HepG2 (cell line): ENCODE data around the gene SLCO2A1. TPM values are rescaled to one million over a fixed set of nuclear protein-coding genes. Genes with fewer than 3 reads are reported as not detected.

Experiments used
- CAMTA2 ChIP-seq: sonication (generic); formaldehyde crosslinking; IDR thresholded peaks from 2 replicates; pipeline ENCODE4 v1.4.0; 2020; ENCODE audit warnings: mild to moderate bottlenecking, missing genetic modification reagents, borderline replicate concordance
- CTCF ChIP-seq: sonication (generic); formaldehyde crosslinking; IDR thresholded peaks from 2 replicates; pipeline ENCODE4 v1.5.0; 2020; ENCODE audit warnings: mild to moderate bottlenecking, missing genetic modification reagents, moderate library complexity
- E2F2 ChIP-seq: sonication (generic); formaldehyde crosslinking; IDR thresholded peaks from 2 replicates; pipeline ENCODE4 v1.4.0; 2020; ENCODE audit warnings: missing genetic modification reagents, borderline replicate concordance
- FOXK1 ChIP-seq: sonication (generic); formaldehyde crosslinking; IDR thresholded peaks from 2 replicates; pipeline ENCODE4 v1.4.0; 2020; ENCODE audit warnings: low read depth, missing genetic modification reagents, borderline replicate concordance
- NCOA2 ChIP-seq: sonication (generic); formaldehyde crosslinking; IDR thresholded peaks from 2 replicates; pipeline ENCODE4 v1.8.0; 2022; ENCODE audit warnings: inconsistent platforms
- NFIB ChIP-seq: sonication (generic); formaldehyde crosslinking; IDR thresholded peaks from 2 replicates; pipeline ENCODE4 v1.9.0; 2021; ENCODE audit warnings: missing genetic modification reagents, mild to moderate bottlenecking, borderline replicate concordance
- REL ChIP-seq: sonication (generic); formaldehyde crosslinking; conservative IDR thresholded peaks from 2 replicates; pipeline ENCODE4 v1.8.0; 2022; ENCODE audit warnings: mild to moderate bottlenecking, missing genetic modification reagents, moderate library complexity
- XBP1 ChIP-seq: sonication (generic); formaldehyde crosslinking; IDR thresholded peaks from 2 replicates; pipeline ENCODE4 v1.5.0; 2020; ENCODE audit warnings: missing genetic modification reagents
- ZNF17 ChIP-seq: sonication (generic); formaldehyde crosslinking; IDR thresholded peaks from 2 replicates; pipeline ENCODE4 v1.5.0; 2020; ENCODE audit warnings: mild to moderate bottlenecking, missing genetic modification reagents
- ZNF431 ChIP-seq: sonication (generic); formaldehyde crosslinking; IDR thresholded peaks from 2 replicates; pipeline ENCODE4 v1.9.0; 2022; ENCODE audit warnings: missing genetic modification reagents, low read depth, mild to moderate bottlenecking, borderline replicate concordance
- ZNF441 ChIP-seq: sonication (generic); formaldehyde crosslinking; IDR thresholded peaks from 2 replicates; pipeline ENCODE4 v1.7.0; 2021; ENCODE audit warnings: missing genetic modification reagents, borderline replicate concordance
- ZNF780A ChIP-seq: sonication (generic); formaldehyde crosslinking; IDR thresholded peaks from 2 replicates; pipeline ENCODE4 v1.8.0; 2022; ENCODE audit warnings: mild to moderate bottlenecking, missing genetic modification reagents, moderate library complexity
- ZNF841 ChIP-seq: sonication (generic); formaldehyde crosslinking; IDR thresholded peaks from 2 replicates; pipeline ENCODE4 v1.8.1; 2023; ENCODE audit warnings: missing genetic modification reagents, borderline replicate concordance
- ZNF891 ChIP-seq: sonication (generic); formaldehyde crosslinking; IDR thresholded peaks from 2 replicates; pipeline ENCODE4 v1.5.0; 2020; ENCODE audit warnings: mild to moderate bottlenecking, missing genetic modification reagents
- polyA plus RNA-seq, 8 experiments: library from polyadenylated mRNA; depleted of rRNA in 3 of 8; stranded (reverse) in 7 of 8; unstranded in 1 of 8; fragments of >200 nt; fragmentation: Illumina TruSeq in 4 of 8; extraction: Trizol in 4 of 8; gene quantifications; 2 replicates each; pipeline versions ENCODE4 v1.2.1 to v1.2.3, GENCODE V29; 2011 to 2016; ENCODE audit warnings: low read depth in 4 of 8, missing spikeins in 1 of 8, mixed read lengths in 1 of 8; ENCODE audit not compliant: insufficient read depth in 1 of 8
- total RNA-seq, 5 experiments: library from RNA; depleted of rRNA; stranded (reverse); fragments of >200 nt; fragmentation: Illumina TruSeq; extraction: Trizol; gene quantifications; 2 replicates each; pipeline ENCODE4 v1.2.3, GENCODE V29; 2016; ENCODE audit warnings: low read depth in 1 of 5

SLCO2A1 gene
- total and polyA plus RNA-seq, 2 of the 13 experiments (the other 11 are each of a cell fraction or from before 2014, with no cell fraction given): 0.04 TPM; not detected in 1

DNA sequence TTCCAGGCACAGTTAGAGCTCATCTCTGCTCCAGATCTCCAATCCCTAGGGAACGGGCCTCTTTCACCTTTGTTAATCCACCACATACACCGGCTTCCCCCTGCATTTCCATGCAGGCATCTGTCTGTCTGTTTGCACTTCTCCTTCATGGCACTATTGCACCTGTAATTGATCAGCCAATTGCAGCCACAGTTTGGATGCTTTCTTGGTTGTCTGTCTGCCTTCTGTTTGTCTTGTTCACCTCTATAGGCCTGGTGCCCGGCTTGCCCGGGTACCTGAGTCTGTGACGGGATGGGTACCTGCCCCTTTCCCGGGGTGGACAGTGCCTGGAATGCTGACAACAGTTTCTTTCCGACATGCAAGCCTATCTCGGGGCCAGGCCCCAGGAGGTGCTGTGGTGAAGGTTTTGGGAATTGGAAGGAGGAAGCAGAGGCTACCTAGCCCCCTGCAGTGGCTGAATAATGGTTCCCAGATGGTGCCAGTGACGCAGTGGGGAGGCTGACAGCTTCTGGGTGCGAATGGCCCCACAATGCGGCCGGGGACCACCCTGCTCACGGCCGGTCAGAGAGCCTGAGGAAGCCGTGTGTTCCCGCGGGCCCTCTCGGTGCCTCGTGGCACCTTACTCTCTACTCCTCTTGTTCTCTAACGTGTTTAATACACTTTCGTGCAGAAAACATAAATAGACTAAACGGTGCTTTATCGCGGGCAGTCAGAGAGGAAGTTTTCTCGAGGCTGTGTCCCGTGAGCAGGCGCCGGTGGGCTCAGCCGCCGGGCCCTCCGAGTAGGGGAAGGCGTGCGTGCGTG is 102.8 kb downstream of the SLCO2A1 start (continued):
- peak; percentile 23 for TF ChIP-seq CTCF (CRISPR knock-in tag)
- no peak for TF ChIP-seq ZNF431 (CRISPR knock-in tag)
- TF ChIP-seq ZNF441 (CRISPR knock-in tag): no peak
- no peak for TF ChIP-seq CAMTA2 (CRISPR knock-in tag)
- no peak for TF ChIP-seq XBP1
- TF ChIP-seq ZNF780A (CRISPR knock-in tag): no peak
- no peak for TF ChIP-seq E2F2 (CRISPR knock-in tag)
- TF ChIP-seq ZNF17 (CRISPR knock-in tag): no peak
- no peak for TF ChIP-seq ZNF841 (CRISPR knock-in tag)
- TF ChIP-seq NFIB (CRISPR knock-in tag): no peak
- no peak for TF ChIP-seq REL (CRISPR knock-in tag)
- TF ChIP-seq NCOA2 (CRISPR knock-in tag): no peak
- no peak for TF ChIP-seq FOXK1 (CRISPR knock-in tag)
- 0 out of 2 replicates have a peak, but pooled peaks have one; percentile 44 for TF ChIP-seq ZNF891
